Skeletal muscle cell (primary cell): ENCODE data around the gene YY2.
A peak's percentile ranks its signal among the peaks of the same experiment; 100 is the strongest.
"Not testable (repeated sequence)": the region's sequence is repeated elsewhere in the genome, so short reads cannot be mapped to it uniquely, and the experiment has no call there.

Experiments
- DNase-seq: peaks from one replicate; pipeline ENCODE4 v3.0.0-alpha.2; 2010; ENCODE audit warnings: low read depth
- H3K4me3 ChIP-seq: 2 replicates; pipeline ENCODE4 v1.5.1; 2011; ENCODE audit warnings: low read depth, mild to moderate bottlenecking, control low read depth, low read length, moderate library complexity

YY2 gene

GRCh38 chrX:21855937-21856415, at the start of gene YY2:
Gene YY2, plus strand, starts transcription at chrX:21855987. Its CDS starts 498 bp downstream, at chrX:21856485.
- no peak within 1 kb of the TSS for H3K4me3 ChIP-seq
- DNase-seq, result no peak

DNA sequence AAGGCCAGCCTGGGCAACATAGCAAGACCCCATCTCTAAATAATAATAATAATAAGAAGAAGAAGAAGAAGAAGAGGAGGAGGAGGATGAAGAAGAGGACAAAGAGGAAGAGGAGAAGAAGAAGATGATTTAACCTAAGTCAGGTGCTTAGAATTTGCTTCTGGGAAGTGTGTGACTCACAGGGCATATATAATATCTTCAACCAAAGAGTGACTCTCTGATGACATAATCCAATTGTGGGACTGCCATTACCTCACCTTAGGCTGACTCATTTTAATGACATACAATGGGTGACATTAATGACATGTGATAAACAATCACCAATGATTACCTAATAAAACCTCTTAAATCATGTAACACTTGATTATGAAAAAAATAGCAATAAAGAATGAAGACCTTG, 49.1 kb upstream of the YY2 start:
- no peak for DNase-seq
- H3K4me3 ChIP-seq, result no peak overlapping the region

- no peak for DNase-seq
- no peak overlapping the region for H3K4me3 ChIP-seq
Measured at GRCh38 chrX:21811832-21812231, 44.0 kb upstream of the YY2 start.

DNA sequence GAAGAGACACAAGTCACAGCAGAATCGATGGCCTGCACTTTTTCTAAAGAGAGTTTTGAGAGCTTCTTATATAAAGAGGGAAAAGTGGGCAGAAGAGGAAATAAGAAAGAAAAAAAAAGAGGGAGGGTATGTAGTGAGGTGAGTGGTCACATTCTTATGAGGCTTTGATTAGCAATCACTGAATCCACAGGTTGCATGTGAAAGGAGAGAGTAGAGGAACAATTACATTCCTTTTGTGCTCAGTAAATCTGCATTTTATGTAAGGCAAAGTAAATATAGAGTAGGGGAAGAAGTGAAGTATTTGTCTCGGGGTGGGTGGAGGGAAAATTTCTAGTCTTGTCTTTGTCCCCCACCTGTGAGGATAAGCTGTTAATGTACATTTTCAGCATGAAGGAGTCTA, 43.2 kb upstream of the YY2 start:
- H3K4me3 ChIP-seq, result no peak overlapping the region

DNA sequence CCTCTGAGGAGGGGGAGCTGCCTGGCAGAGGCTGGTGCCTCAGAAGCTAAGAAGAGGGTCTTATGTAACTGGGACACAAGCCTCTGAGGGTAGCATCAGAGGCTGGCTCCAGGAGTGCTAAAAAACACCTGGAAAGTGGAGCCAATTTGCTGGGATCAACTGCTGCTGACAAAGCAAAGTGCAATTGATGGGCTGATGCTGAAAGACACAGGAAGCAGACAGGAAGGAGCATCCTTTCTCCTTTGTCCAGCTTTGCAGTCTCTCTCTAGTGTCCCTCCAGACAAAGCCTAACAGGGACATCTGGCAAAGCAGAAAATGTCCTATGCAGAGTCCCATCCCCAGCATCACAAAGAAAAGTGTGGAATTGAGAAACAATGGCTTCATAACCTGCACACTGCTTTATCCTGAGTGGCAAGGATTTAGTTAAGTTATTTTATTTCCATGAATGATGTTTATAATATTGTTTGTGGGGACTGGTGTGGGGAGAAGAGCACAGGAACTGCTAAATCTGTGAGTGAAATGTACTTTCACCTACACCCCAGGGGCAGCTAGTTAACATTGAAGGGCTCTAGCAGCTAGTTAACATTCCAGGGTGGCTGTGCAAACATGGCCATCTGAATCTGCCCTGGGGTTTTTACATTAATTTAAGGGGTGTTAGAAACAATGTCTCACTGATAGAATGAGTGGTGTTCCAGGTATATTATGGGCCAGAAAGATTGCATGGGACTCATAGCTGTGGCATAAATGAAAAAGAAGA, 42.0 kb upstream of the YY2 start:
- H3K4me3 ChIP-seq, result no peak overlapping the region
- no peak for DNase-seq

More for the DNA sequence above, 43.2 kb upstream of the YY2 start:
- DNase-seq, result no peak

GRCh38 chrX:21816136-21816535, 39.7 kb upstream of the YY2 start:
- no peak for DNase-seq
- no peak overlapping the region for H3K4me3 ChIP-seq

- not testable (repeated sequence) for DNase-seq, H3K4me3 ChIP-seq
Measured at GRCh38 chrX:21820170-21820569, 35.6 kb upstream of the YY2 start.

DNA sequence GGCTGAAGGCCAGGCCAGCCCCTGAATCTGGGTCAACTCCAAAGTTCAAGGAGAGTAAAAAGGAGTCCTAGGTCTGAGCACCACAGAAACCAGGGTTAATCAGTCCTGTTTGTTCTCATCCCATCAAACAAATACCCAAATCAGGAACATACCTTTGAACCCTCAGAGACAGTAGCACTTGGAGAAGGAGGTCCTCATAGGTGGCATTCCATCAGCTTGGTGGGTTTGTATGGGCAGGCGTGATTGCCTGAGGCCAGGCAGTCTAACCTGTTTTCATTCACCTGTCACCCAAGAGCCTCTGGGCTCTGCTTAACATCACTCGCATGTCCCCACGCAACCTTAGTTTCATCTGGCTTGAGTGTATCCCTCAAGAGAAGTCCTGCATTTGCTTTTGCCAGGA, 33.9 kb upstream of the YY2 start:
- DNase-seq, result no peak
- no peak overlapping the region for H3K4me3 ChIP-seq

DNA sequence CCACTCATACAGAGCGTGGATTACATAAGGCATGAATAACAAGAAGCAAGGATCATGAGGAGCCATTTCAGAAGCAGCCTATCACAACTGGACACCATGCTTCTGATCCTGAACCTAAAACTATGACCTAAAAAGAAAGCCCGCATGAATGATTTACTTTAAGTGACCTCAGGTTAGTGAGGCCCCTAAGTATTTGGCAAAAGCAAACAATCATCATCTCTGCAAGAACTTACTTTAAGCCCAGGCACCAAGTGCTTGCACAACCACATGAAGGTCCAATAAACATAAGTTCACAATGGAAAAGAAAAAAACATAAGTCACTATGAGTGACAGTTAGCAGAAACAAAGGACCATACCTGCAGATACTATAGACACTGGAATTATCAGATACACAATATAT, 24.3 kb upstream of the YY2 start:
- DNase-seq, result no peak

DNA sequence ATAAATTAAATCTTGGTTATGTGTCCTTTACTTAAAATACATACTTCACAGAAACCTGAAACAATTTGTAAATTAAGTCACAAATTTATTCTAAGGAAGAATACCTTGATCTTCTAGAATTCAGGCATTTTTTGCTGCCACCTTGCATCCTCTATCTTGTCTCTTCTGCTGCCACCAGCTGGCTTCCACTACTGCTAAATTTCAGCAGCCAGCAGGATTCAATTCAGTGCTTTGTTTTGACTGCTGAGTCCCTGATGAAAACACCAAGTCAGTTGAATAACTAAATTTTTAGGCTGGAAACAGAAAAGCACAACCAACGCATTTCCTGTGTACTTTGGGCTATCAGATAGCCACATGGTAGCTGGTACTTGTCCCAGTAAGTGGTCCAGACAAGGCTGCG, 18.7 kb upstream of the YY2 start:
- no peak for DNase-seq
- H3K4me3 ChIP-seq, result no peak overlapping the region

More for the DNA sequence above, 24.3 kb upstream of the YY2 start:
- no peak overlapping the region for H3K4me3 ChIP-seq

DNA sequence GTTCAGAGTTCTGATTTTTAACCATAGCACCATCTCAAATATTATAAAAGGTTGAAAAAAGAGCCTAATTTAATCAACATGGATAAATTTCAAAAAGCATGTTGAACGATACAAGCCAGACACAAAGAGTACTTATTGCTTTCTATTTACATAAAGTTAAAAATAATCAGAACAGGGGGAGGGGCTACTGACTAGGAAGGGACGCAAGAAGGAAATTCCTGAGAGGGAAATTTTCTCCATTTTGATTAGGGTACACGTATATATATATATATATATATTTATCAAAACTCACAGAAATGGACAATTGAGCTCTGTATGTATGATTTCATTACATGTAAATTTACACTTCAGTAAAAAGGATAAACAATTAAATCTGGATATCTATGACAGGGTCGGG, 16.9 kb upstream of the YY2 start:
- no peak for DNase-seq
- H3K4me3 ChIP-seq, result peak overlapping the region; percentile 66

- peak; percentile 67 for DNase-seq
- H3K4me3 ChIP-seq, result peak within 1 kb of the TSS; percentile 66
Measured at GRCh38 chrX:21839334-21840192, 16.2 kb upstream of the YY2 start, which contains the start of gene MBTPS2. Gene MBTPS2, plus strand, starts transcription at chrX:21839617. Its CDS starts 118 bp downstream, at chrX:21839735.

GRCh38 chrX:21840193-21840545, 15.6 kb upstream of the YY2 start:
- H3K4me3 ChIP-seq, result peak overlapping the region; percentile 66
- DNase-seq, result no peak

GRCh38 chrX:21843179-21843578, 12.6 kb upstream of the YY2 start:
- DNase-seq, result no peak
- H3K4me3 ChIP-seq, result no peak overlapping the region

DNA sequence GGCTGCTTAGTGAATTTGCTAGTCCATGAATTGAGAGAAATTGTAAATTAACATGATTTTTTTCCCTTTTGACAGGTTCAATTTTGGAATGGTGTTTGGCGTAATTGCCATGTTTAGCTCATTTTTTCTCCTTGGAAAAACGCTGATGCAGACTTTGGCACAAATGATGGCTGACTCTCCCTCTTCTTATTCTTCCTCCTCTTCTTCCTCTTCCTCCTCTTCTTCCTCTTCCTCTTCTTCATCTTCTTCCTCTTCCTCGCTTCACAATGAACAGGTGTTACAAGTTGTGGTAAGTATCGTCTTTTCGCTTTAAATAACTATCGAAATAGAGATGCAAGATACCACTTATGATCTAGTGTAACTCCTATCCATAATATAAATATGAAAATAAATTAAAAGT, 10.7 kb upstream of the YY2 start:
- no peak overlapping the region for H3K4me3 ChIP-seq
- DNase-seq, result no peak

DNA sequence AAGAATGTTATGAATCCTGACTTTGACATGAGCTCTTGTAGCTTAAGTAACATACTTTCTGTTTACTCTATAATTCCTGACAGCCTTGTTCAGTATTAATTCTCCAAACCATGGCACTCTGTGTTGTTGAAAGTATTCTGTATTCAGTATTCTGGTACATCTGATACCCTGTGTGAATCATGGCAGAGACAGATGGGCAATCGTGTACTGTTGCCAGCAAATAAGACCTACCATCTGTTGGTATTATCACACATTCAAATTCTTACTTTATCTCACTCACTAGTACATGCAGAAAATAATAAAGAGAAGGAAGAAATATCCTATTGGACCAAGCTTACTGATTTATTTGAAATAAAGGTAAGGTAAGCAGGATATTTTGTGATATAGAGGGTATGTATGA, 8.4 kb upstream of the YY2 start:
- DNase-seq, result no peak
- no peak overlapping the region for H3K4me3 ChIP-seq

DNA sequence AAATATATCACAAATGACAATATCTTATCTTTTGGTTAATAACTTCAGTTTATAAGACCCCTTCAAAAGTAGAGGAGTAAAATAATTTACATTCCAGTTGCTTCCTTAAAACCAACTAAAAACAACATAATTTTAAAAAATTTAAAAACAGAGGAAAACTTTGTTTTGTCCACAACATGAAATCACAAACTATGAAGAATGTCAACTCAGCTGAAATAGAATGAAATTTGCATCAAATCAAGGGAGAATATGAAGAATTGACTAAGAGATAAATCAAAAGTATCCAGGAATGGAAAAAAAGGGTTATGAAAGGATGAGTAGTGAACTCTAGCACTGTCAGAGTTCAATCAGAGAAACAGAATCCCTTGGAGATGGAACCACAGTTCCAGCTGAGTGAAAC, 2.2 kb upstream of the YY2 start:
- no peak for DNase-seq
- no peak overlapping the region for H3K4me3 ChIP-seq

- no peak for DNase-seq
- no peak overlapping the region for H3K4me3 ChIP-seq
Measured at GRCh38 chrX:21856504-21856903, 717 bp downstream of the YY2 start.

DNA sequence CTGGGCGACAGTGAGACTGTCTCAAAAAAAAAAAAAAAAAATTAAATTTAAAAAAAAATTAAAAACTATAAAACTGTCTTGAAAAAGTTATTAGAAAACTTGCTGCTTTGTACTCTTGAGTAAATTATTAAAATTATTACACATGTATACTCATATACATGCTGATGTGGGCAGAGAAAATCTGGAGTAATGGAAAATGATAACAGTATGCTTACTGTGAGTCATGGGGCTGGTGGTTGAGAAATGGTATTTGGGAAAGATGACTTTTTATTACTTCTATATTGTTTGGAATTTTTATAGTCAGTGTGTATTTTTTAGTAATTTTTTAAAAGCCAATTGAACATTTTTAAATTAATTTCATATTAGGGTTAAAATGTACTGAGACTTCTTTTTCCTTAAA, 7.5 kb downstream of the YY2 start:
- no peak for DNase-seq

DNA sequence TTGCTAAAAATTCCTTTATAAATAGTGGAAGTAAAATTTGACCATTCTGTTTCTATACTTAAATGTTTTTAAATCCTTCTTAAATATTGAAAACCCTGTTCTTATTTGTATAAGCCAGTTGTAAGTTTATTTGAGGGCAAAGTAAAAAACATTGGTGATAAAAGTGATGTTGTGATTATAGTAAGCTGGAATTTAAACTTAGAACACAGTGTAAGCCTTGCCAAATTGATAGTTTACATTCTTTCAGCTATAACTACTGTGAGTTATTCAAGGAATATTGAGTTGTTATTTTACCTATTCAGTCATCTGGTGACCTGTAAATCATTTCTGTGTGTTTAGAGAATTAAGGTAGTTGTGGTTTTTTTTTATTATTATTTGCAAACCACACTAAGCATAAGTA, 9.6 kb downstream of the YY2 start:
- no peak for DNase-seq
- no peak overlapping the region for H3K4me3 ChIP-seq

More for the DNA sequence above, 7.5 kb downstream of the YY2 start:
- H3K4me3 ChIP-seq, result no peak overlapping the region

DNA sequence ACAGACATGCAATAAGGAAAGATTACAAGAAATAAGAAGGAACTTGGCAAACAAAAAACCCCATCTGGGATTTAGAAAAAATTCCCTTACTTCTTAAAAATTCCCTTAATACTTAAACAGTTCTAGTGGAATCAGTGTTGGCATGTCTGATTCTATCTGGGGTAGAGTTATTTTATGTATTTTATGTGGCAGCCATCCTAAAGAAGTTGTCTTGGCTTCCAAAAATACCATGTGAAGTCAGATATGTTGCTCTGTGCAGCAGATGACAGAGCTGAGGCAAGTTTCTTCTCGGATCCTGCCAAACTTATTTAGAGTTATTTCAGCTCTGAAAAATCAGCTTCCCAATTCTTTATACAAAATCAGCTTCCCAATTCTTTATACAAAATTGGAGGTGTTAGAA, 14.7 kb downstream of the YY2 start:
- no peak for DNase-seq
- H3K4me3 ChIP-seq, result no peak overlapping the region
